Measurements from ENCODE around the gene DBT.

DNA sequence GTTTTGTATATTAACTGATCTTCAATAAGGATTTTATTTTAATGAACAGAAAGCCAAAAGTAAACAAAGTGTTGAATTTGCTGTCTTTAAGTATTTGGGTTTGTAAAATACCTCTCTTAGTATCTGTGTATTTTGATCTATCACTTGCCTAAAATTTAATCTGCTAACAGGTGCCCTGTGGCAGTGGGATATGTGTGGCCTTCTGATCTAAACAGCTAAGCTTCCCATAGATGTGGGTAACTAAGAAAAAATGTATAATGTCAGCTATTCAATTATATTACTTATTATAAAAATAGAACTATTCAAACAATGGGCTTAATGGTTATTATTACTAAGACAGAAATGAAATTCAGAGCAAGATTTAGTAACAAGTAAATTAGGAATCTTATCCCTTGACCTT, 86.8 kb downstream of the DBT start:
- TF ChIP-seq, protein P1, sequence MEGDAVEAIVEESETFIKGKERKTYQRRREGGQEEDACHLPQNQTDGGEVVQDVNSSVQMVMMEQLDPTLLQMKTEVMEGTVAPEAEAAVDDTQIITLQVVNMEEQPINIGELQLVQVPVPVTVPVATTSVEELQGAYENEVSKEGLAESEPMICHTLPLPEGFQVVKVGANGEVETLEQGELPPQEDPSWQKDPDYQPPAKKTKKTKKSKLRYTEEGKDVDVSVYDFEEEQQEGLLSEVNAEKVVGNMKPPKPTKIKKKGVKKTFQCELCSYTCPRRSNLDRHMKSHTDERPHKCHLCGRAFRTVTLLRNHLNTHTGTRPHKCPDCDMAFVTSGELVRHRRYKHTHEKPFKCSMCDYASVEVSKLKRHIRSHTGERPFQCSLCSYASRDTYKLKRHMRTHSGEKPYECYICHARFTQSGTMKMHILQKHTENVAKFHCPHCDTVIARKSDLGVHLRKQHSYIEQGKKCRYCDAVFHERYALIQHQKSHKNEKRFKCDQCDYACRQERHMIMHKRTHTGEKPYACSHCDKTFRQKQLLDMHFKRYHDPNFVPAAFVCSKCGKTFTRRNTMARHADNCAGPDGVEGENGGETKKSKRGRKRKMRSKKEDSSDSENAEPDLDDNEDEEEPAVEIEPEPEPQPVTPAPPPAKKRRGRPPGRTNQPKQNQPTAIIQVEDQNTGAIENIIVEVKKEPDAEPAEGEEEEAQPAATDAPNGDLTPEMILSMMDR (IDR thresholded peaks at IDR 0.05) = no peak
- TF ChIP-seq POLR2A (IDR thresholded peaks at IDR 0.05) = no peak

Data from testis (tissue), 2 donors.